BE2C (cell line): ENCODE data around the gene PROS1.

Experiments used
- DNase-seq: peaks from one replicate; pipeline ENCODE4 v3.0.0-alpha.2; 2020
- H3K27me3 ChIP-seq: fragments of 250-450 bp; sonication (Bioruptor Pico); 2 replicates; pipeline ENCODE4 v1.5.1; 2020; ENCODE audit warnings: mild to moderate bottlenecking
- H3K36me3 ChIP-seq: fragments of 250-450 bp; sonication (Bioruptor Pico); 2 replicates; pipeline ENCODE4 v1.5.1; 2020; ENCODE audit warnings: mild to moderate bottlenecking
- H3K4me1 ChIP-seq: fragments of 250-450 bp; sonication (Bioruptor Pico); 2 replicates; pipeline ENCODE4 v1.5.1; 2020
- H3K4me3 ChIP-seq: 2 replicates; pipeline ENCODE4 v1.5.1; 2011; ENCODE audit warnings: low read depth, low read length
- H3K9me3 ChIP-seq: fragments of 250-450 bp; sonication (Bioruptor Pico); 2 replicates; pipeline ENCODE4 v1.5.1; 2020
- CTCF ChIP-seq: IDR thresholded peaks from 2 replicates; pipeline ENCODE4 v1.5.1; 2012; ENCODE audit warnings: mild to moderate bottlenecking, low read depth, low read length

PROS1 gene

GRCh38 chr3:94001191-94001590 lies 27.5 kb upstream of the PROS1 start:
- Histone ChIP-seq H3K4me1 (peaks cover 5% of the 10 kb centered on the region), H3K9me3 (no peaks in the 10 kb centered on the region), H3K4me3 (no peak overlapping the region), H3K36me3 (peaks cover 10% of the 10 kb centered on the region; the same call in 1 of the 2 replicates), H3K27me3 (no peaks in the 10 kb centered on the region)
- no peak for TF ChIP-seq CTCF
- DNase-seq, result no peak

- no peaks in the 10 kb centered on the region for H3K27me3 ChIP-seq
- DNase-seq, result no peak
- peaks cover 10% of the 10 kb centered on the region; the same call in 1 of the 2 replicates for H3K36me3 ChIP-seq
- no peak overlapping the region for H3K4me3 ChIP-seq
- no peak for TF ChIP-seq CTCF
- H3K9me3 ChIP-seq, result no peaks in the 10 kb centered on the region
- H3K4me1 ChIP-seq, result peaks cover 3% of the 10 kb centered on the region; the same call in 1 of the 2 replicates
Measured at GRCh38 chr3:93994056-93994455, 20.4 kb upstream of the PROS1 start.

- H3K4me3 ChIP-seq, result no peak overlapping the region
- DNase-seq, result no peak
- H3K27me3 ChIP-seq, result no peaks in the 10 kb centered on the region
- peaks cover 3% of the 10 kb centered on the region; the same call in 1 of the 2 replicates for H3K4me1 ChIP-seq
- TF ChIP-seq CTCF, result no peak
- H3K9me3 ChIP-seq, result no peaks in the 10 kb centered on the region
- H3K36me3 ChIP-seq, result peaks cover 7% of the 10 kb centered on the region; the same call in 1 of the 2 replicates
Measured at GRCh38 chr3:93992207-93992606, 18.5 kb upstream of the PROS1 start.

- no peak for DNase-seq
- Histone ChIP-seq H3K4me3 (no peak overlapping the region), H3K4me1 (peaks cover 3% of the 10 kb centered on the region; the same call in 1 of the 2 replicates), H3K36me3 (0 out of 2 replicates have a peak, but pooled peaks cover 1% of the 10 kb centered on the region), H3K9me3 (no peaks in the 10 kb centered on the region), H3K27me3 (no peaks in the 10 kb centered on the region)
- TF ChIP-seq CTCF, result no peak
Measured at GRCh38 chr3:93991631-93992030, 17.9 kb upstream of the PROS1 start.

- H3K27me3 ChIP-seq, result no peaks in the 10 kb centered on the region
- no peak for TF ChIP-seq CTCF
- no peak overlapping the region for H3K4me3 ChIP-seq
- no peak for DNase-seq
- H3K36me3 ChIP-seq, result no peaks in the 10 kb centered on the region
- H3K9me3 ChIP-seq, result no peaks in the 10 kb centered on the region
- H3K4me1 ChIP-seq, result peaks cover 3% of the 10 kb centered on the region; the same call in 1 of the 2 replicates
Measured at GRCh38 chr3:93989241-93989640, 15.5 kb upstream of the PROS1 start.

GRCh38 chr3:93988764-93989163 lies 15.1 kb upstream of the PROS1 start:
- H3K4me3 ChIP-seq, result no peak overlapping the region
- DNase-seq, result no peak
- H3K36me3 ChIP-seq, result no peaks in the 10 kb centered on the region
- H3K4me1 ChIP-seq, result peaks cover 3% of the 10 kb centered on the region; the same call in 1 of the 2 replicates
- no peak for TF ChIP-seq CTCF
- no peaks in the 10 kb centered on the region for H3K9me3 ChIP-seq
- H3K27me3 ChIP-seq, result no peaks in the 10 kb centered on the region
